GM19468 (cell line): ENCODE results near the gene PLXNA4.

Source experiments
- ATAC-seq: cut with Tn5 transposase; IDR thresholded peaks from one replicate; pipeline ENCODE4 v1.9.1; 2021; ENCODE audit warnings: mild to moderate bottlenecking, moderate library complexity, moderate number of reproducible peaks; ENCODE audit not compliant: unreplicated experiment; ENCODE audit errors: extremely low read depth

Gene PLXNA4

DNA sequence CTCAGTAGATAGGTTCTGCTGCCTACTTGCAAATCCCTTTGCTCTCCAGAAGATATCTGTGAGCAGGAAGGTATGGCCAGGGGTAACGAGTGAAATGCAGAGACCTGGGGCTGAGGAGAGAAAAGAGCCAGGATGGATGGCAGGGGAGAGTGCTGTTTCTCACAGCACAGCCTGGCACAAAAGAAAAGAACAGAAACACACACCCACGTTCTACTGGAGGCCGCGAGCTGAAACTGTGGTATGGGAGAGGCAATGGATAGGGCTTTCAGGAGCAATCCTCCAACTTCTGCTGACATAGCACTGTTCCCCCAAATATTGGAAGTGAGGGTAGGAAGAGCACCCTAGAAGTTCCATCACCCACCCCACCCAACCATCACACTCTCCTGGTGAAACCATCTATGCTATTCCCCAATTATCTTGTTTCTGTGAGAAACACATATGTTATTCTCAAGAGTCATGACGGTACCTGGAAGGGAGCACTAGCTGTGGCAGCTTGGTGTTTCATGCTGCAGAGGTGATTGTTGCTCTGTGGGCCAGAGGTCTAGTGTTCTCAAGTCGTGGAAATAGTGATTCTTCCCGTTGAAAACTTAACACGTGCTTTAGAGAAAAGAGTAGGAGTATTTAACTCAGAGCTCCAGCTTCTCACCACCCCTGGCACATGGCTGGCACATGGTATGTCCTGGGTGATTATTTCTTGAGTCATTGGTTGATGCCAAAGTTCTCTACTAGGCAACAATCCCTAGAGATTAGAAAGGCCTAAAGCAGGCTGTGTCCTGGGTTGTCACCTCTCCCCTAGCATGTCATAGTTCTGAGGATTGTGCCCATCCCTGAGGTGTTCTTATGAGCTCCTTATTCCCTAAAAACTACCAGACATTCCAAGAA is 198.3 kb downstream of the PLXNA4 start:
- no peak for ATAC-seq

DNA sequence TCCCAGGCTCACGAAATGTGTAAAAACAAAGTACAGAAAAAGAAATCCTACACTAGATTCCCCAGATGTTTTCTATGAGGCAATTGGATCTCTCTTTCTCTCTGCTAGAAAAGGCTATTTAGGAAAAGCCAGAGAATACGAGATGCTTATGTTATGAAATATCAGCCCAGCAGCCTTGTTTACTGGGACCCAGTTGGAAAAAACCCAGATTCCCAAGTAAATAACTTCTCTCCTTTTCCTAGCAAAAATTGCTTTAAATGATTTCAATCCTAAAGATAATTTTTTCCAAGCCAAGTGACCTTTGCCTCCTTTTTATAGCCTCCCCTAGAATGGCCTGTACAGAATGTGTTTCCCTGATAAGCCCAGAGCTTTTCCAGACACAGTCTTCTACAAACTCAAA is 199.3 kb downstream of the PLXNA4 start:
- ATAC-seq, result no peak

DNA sequence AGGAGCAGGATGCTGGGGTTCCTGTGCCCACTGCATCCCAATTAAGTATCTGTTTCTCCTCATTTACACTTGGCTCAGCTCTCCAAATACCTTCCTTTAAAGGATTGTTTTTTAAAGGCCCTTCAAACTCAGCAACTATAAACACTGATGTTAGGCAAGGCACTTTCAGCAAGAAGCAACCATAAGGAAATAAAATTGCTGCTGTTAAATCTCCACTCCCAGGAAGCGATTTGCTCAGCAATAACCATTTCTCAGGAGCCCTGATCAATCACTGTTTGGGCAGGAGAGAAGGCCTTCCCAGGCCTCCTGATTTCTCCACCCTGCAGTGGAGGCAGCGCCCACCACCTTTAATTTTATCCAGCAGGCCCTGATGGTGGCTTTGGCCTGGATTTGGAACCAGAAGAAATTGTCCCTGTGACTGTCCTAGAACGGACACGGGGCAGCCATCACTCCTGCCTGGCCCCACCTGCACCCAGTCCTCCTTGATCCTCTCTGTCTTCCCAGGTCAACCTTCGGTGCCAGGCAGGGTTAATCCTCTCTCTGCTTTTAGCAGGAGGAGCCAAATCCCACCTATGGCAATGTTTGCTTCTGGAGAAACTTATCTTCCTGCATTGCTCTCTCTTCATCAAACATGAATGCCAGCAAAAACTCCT is 199.8 kb downstream of the PLXNA4 start:
- ATAC-seq, result no peak

DNA sequence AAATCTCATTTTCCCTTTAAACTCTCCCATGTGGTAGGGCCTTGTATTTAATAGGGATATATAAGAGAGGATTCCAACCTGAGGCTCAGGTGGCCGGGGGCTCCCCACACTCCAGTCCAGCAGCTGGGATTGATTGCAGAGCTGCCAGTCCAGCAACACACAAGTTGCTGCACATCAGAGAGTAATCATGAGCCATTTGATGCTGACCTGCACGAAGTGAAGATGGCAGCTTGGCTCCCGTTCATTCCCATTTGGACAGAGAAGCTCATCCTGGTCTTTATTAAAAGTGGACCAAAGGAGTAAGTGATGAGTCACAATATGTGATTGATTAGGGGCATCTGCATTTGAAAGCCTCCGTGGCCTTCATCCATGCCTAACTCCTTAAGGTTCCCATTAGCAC is 202.4 kb downstream of the PLXNA4 start:
- no peak for ATAC-seq

DNA sequence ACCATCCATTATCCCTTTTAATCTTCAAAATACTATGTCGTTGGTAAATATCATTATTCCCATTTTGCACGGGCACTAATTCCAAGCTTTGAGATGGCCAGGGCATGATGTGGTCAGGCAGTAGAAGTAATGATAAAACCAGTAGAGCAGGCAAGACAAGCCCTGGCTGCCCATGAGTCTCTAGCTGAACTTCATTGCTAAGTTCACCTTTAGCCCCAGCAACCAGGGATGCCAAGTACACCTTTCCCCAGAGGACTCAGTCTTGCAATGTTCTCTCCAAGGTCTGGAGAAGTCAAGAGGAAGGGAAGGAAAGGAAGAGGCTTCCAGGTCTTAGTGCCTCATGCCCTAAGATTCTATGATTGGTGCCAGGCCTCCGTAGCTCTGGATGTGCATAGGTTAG is 203.2 kb downstream of the PLXNA4 start:
- no peak for ATAC-seq

DNA sequence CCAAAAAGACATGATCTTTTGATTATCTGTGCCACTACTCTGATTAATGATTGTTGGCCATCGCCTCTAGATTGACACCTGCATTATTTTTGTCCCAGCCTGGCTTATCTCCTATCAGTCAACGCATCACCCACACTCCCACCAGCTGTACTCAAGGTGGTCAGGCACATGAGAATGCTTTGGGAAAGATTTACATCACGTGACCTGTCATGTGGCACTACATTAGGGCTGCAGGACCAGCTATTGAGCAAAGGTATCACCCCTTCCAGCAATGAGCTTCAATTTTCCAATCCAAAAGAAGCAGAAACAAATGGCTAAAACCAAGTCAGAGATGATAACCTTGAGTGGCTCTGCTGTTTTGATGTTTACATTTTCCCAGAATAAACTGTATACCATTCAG is 204.3 kb downstream of the PLXNA4 start:
- no peak for ATAC-seq

DNA sequence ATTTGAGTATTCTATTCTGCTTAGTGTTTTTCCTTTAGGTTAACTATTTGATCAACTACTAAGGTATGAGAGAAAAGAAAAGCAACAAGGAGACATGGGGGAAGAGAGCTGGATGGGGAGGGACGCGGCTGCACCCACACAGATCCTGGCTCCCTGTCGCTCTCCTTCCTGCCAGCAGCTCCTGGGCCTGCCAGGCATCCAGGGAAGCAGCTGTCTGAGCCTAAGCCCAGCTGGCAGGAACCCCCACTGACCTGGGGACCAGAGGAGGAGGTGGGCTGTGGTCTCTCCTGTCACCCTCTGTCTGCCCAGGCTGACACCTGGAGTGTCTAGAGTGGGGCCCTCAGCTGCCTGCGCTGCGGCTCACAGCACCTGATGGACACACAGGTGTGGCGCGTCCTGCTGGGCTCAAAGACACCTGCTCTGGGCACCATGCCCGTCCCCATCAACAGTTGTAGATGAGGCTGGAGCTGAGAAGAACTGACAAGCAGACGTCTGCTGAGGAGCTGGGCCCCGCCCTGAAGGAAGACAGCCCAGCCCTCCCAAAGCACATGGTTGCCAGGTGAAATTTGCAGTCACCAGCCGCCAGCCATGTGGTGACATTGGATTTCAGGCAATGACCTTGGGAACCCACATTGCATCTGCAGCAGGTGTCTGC is 207.9 kb downstream of the PLXNA4 start:
- no peak for ATAC-seq

DNA sequence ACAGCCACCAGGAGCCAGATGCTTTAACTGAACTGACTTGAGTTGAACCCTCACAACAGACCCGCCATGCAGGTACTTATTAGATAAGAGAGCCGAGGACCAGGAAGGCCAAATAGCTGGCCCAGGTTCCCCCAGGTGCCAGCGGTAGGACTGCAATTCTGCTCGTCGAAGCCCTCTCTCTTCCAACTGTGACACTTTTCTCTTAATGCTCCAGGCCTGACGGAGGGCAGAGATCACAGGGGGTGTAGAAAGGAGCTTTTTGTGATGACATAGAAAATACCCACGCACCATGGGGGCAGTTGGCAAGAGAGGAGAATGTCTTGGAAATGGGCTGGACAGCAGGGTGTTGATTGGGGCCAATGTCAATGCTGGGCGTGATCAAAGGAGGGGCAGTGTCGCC is 208.5 kb downstream of the PLXNA4 start:
- no peak for ATAC-seq

DNA sequence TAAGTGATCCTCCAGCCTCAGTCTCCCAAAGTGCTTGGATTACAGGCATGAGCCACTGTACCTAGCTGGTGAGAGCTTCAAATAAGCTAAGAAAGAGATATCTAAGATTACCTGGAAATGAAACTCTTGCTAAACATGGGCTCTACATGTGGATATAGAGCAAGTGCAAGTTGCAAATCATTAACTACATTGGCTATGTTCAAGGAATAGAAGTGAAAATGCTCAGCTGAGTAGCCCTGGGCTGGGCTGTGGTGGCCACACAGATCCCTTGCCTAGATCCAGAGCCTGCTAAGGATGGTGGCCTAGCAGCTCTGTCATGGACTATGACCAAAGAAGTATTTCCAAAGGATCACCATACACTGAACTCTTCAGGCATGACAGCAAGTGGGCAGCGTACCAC is 209.3 kb downstream of the PLXNA4 start:
- ATAC-seq, result no peak

DNA sequence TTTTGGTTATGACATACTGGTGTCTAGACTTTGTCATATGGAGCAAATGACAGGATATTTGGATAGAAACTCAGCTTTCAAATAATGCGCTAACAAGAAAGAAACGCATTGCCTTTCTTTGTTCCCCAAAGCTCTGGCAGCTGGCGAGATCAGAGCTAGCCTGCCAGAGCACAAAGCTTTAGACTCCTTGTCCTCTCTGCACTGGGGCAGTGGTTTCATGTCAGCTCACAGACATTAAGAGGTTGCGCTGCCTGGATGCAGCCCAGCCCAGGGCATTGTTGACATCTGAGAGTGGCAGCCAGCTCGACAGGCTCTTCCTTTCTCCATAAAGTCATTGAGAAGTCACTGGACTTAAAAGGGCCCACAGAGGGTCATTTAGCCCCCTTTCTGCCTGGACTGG is 212.0 kb downstream of the PLXNA4 start:
- ATAC-seq, result no peak

DNA sequence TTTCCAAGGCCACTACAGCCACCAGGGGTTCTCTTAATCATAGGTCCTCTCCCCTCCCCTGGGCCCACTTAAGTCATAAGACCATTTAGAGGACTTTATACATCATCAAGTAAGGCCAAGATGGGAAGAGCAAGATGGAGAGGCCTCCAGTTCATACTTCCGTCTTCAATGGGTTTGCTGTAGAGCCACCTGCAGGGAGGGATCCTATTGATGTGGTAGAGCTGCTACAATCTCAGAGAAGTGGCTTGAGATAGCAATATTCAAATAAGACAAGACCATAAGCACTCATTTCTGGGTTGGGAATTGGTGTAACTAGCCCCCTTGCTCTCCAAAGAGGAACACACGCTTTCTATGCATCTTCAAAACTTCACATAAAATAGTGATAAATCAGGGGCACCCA is 214.2 kb downstream of the PLXNA4 start:
- ATAC-seq, result no peak

DNA sequence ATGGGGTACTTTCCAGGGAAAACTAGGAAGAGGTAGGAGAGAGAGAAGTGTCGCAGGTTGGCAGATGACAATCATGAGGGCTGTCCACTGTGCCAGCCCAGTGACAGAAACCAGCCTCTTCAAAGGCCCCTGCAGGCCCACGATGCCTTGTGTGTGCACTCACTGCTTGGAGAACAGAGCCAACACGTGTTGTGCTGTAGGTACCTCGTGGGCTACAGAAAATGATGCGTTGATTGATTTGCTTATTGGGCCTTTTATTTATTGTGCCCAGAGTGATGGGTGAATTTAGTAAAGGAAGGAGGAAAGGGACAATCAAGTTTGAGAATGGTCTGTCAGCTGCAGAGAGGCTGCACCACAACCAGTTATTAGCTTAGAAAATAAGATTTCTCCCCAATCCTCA is 215.1 kb downstream of the PLXNA4 start:
- ATAC-seq, result no peak

DNA sequence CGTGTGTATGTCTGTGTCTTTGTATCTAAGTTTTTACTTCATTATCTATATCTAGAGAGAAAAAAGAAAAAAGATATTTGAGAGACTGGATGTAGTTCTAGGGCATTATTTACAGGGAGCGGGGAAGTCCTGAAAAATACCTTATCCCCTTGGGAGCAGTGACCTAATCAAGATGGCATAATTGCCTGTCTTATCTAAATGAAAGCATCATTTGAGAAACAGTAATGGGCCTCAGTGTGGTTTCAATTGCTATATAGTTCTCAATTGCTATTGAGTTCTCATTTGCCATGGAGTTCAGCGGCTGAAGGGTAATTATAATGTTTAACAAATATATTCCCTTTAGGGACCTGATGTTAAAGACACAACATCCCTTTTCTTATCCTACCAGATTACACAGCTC is 216.5 kb downstream of the PLXNA4 start:
- ATAC-seq, result no peak

DNA sequence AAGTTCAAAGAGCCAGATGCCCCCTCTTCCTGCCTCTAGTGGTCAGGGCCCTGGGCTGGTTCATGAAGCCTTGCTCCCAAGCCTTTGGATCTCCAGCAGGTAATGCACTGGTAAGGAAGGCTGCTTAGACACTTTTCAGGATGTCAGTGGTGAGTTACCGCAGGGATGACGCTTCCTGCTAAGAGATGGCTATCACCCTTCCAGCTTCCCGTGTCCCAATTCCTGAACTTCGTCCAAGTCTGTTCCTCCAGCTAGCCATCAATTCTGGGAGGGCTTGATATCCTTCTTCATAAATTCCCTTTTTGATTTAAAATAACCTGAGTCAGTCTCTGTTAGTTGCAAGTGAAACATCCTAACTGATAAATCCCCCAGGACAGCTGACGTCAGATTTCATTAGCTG is 221.2 kb downstream of the PLXNA4 start:
- ATAC-seq, result no peak

DNA sequence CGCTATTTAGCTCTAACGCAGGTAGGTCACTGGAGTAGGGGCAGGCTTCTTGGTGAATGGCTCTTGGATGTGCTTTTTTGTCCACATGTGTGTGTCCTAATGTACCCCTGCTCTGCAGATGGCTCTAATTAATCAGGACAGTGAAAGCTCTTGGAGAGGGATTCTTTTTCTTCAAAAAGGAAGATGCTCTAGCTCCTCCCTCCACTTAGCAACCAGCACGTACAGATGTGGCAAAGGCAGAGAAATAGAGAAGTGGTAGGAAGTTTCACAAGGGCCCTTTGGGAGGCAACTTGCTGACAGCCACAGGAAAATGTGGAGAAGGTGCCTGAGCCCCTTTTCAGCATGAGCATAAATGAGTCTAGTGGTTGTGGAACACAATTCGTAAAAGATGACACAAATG is 221.7 kb downstream of the PLXNA4 start:
- ATAC-seq, result no peak

DNA sequence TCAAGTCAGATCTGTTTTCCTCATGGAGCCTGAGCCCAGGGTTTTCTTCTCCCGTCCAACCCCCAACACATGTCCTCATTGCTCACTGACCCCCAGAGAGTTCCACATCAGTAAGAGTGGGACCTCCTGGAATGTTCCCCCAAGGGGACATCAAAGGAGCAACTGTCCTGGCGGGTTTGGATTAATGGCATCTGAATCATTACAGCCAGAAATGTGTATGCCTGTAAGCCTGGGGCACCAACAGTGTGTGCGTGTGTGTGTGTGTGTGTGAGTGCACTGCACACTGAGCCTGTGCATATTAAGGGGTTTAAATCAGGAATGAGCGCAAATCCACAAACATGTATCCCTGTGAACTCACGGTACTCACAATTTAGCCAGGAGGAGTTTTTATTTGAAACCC is 222.3 kb downstream of the PLXNA4 start:
- ATAC-seq, result no peak

DNA sequence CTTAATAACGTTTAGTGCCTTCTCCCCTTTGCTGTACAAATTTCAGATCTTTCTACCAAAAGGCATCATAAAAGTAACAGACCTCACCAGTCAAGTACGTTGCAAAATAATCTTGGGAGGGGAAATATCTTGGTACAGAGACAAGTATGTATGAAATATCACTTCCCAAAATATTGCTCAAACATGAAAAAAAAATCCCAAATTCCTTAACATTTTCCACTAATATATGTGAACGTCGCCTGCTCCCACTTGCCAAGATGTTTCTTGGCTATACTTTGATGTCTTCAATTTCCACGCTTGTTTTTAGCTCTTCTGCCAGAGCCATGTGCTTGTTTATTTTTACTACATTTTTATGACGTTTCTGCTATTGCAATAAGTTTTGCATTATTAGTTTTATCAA is 223.5 kb downstream of the PLXNA4 start:
- ATAC-seq, result no peak

DNA sequence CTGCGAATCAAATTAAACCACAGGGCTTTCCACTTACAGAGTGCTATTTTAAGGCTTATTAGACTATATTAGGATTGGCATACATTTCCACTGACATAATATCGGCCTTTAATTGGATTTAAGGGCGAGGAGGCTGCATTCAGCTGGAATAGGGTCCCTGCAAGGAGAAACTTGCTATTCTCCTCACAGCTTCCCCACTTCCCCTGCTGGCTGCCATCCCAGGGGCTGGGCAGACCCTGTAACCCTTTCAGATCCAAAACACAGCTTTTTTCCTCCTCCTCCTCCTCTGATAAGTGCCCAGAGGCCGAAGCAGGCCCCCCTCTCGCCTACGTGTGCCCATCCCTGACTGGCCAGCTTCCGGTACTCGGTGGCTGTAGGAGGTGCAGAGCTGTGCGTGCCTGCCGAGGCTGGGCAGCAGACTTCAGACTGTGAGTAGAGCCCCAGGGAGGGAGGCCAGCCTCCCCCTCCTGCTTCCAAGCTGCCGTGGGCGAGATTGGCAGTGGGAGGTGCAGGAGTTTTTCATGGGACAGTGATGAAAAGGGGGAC is 224.2 kb downstream of the PLXNA4 start:
- ATAC-seq, result no peak

DNA sequence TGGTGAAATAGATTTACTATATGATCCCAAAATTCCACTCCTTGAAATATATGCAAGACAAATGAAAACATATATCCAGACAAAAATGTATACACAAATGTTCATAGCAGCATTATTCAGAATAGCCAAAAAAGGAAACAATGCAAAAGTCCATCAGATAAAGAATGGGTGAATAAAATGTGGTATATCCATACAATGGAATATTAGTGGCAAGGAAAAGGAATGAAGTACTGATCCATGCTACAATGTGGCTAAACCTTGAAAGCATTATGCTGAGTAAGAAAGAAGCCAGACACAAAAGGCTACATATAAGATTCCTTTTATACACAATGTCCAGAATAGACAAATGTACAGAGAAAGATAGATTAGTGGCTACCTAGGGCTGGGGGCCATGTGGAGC is 225.5 kb downstream of the PLXNA4 start:
- ATAC-seq, result no peak

DNA sequence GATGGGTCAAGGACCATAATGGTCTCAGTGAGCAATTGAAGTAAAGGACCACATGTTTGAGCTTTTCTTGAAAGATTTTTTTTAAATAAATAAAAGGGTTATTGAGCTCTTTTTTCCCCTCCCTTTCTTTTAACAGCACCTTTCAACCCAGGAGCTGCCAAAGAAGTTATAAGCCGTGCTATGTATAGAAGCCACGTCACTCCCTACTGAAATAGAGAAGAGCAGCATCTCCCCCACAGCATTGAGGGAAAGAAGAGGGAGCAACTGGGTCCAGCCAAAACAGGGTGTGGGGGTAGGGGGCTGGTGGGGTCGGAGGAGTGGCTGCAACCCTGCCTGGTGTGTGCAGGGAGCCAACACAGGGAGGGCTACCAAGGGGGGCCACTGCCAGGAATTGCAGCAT is 227.2 kb downstream of the PLXNA4 start:
- ATAC-seq, result no peak

DNA sequence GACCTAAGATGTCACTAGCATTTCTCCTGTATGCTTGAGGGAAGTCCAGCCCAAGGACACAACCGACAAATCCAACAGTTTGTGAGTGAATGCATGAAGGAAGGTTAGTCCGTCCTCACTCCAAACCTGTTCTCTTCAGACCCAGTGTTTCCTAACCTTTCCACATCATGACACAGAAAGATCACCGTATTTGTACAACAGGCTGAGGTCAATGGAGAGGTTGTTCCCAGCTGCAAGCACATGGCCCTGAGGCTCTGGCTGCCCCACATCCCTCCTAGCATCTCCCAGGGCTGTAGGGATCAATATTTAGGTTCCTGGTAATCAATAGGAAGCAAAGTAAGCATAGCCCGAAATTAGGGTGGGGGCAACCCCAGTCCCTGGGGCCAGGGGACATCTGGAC is 227.9 kb downstream of the PLXNA4 start:
- no peak for ATAC-seq
